H1 (cell line): ENCODE measurements around the gene PDE1C.

Experiments
- ASH2L ChIP-seq: fragments of 200-600, 300-600 bp; sonication (generic); IDR thresholded peaks from one replicate; pipeline ENCODE4 v1.7.1; 2017; ENCODE audit warnings: low read length
- EP300 ChIP-seq, 2 experiments: IDR thresholded peaks; 1 replicate in 1 of 2; 2 replicates in 1 of 2; pipeline ENCODE4 v1.6.1; 2011 to 2012; ENCODE audit warnings: low read depth in 2 of 2, low read length in 2 of 2, mild to moderate bottlenecking in 2 of 2, borderline replicate concordance in 1 of 2, inconsistent platforms in 1 of 2, moderate library complexity in 1 of 2
- EZH2 ChIP-seq: fragments of 200-600 bp; sonication (generic); IDR thresholded peaks from 2 replicates; pipeline ENCODE4 v1.7.1; 2012; ENCODE audit warnings: low read depth, mild to moderate bottlenecking, moderate library complexity, low read length, inconsistent platforms; ENCODE audit not compliant: severe bottlenecking
- PHF8 ChIP-seq: fragments of 200-600 bp; sonication (generic); conservative IDR thresholded peaks from 2 replicates; pipeline ENCODE4 v1.7.1; 2012; ENCODE audit warnings: low read depth, mild to moderate bottlenecking, inconsistent platforms, low read length, moderate library complexity
- TF ChIP-seq, protein P1 (sequence below), 3 experiments: IDR thresholded peaks; 1 replicate in 2 of 3; 2 replicates in 1 of 3; pipeline versions ENCODE4 v1.5.1 to v1.6.1; 2011; ENCODE audit warnings: low read length in 3 of 3, mild to moderate bottlenecking in 3 of 3, inconsistent platforms in 2 of 3, low read depth in 1 of 3, moderate library complexity in 1 of 3; ENCODE audit not compliant: insufficient read depth in 1 of 3; ENCODE audit errors: control extremely low read depth in 1 of 3

DNA sequence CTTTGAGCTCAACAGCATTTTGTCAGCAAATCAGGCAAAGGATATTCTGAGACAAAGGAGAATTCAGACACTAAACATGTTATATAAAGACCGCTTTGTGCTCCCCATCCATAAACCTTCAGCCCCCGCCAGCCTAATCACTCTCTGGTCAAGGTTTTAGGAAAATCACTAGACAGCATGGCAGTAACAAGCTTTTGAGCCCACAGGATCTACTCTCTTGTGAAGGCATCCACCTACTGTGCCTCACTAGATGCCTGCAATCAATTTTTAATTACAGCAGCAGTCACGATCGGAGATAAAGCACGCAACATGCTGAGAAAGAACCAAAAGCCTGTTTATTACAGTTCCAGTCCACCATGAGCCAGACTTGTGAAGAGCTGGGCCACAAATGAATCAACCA lies 19.1 kb downstream of the PDE1C start:
- TF ChIP-seq PHF8, result no peak
- no peak for TF ChIP-seq ASH2L
- no peak for TF ChIP-seq EP300 (IDR thresholded peaks at IDR 0.05; ENCODE audit: borderline replicate concordance in 1 of 2, low read depth in 2 of 2, low read length in 2 of 2)
- no peak for TF ChIP-seq EZH2
- TF ChIP-seq, protein P1, sequence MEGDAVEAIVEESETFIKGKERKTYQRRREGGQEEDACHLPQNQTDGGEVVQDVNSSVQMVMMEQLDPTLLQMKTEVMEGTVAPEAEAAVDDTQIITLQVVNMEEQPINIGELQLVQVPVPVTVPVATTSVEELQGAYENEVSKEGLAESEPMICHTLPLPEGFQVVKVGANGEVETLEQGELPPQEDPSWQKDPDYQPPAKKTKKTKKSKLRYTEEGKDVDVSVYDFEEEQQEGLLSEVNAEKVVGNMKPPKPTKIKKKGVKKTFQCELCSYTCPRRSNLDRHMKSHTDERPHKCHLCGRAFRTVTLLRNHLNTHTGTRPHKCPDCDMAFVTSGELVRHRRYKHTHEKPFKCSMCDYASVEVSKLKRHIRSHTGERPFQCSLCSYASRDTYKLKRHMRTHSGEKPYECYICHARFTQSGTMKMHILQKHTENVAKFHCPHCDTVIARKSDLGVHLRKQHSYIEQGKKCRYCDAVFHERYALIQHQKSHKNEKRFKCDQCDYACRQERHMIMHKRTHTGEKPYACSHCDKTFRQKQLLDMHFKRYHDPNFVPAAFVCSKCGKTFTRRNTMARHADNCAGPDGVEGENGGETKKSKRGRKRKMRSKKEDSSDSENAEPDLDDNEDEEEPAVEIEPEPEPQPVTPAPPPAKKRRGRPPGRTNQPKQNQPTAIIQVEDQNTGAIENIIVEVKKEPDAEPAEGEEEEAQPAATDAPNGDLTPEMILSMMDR (IDR thresholded peaks at IDR 0.05; ENCODE audit: control extremely low read depth in 1 of 3, insufficient read depth in 1 of 3, low read depth in 1 of 3, low read length in 3 of 3), result no peak
